Ishikawa (cell line): Measurements from ENCODE around the gene ANKHD1.

Experiments
- CEBPB ChIP-seq: IDR thresholded peaks from 2 replicates; pipeline ENCODE4 v1.6.1; 2012
- CREB1 ChIP-seq: IDR thresholded peaks from 2 replicates; pipeline ENCODE4 v1.6.1; 2012; ENCODE audit warnings: low read depth
- EGR1 ChIP-seq: IDR thresholded peaks from 2 replicates; pipeline ENCODE4 v1.6.1; 2012
- EP300 ChIP-seq: IDR thresholded peaks from 2 replicates; pipeline ENCODE4 v1.6.1; 2012; ENCODE audit warnings: borderline replicate concordance
- FOXM1 ChIP-seq: IDR thresholded peaks from 2 replicates; pipeline ENCODE4 v1.6.1; 2012; ENCODE audit warnings: low read depth, borderline replicate concordance
- NFIC ChIP-seq: IDR thresholded peaks from 2 replicates; pipeline ENCODE4 v1.6.1; 2012
- RAD21 ChIP-seq: IDR thresholded peaks from 2 replicates; pipeline ENCODE4 v1.6.1; 2012; ENCODE audit warnings: low read depth
- TAF1 ChIP-seq: IDR thresholded peaks from 2 replicates; pipeline ENCODE4 v1.6.1; 2012; ENCODE audit warnings: low read depth, mild to moderate bottlenecking
- TCF12 ChIP-seq: IDR thresholded peaks from 2 replicates; pipeline ENCODE4 v1.6.1; 2012; ENCODE audit warnings: low read depth
- TEAD4 ChIP-seq: IDR thresholded peaks from 2 replicates; pipeline ENCODE4 v1.6.1; 2012
- YY1 ChIP-seq: IDR thresholded peaks from 2 replicates; pipeline ENCODE4 v1.6.1; 2012; ENCODE audit warnings: low read depth
- ZBTB7A ChIP-seq: IDR thresholded peaks from 2 replicates; pipeline ENCODE4 v1.6.1; 2012; ENCODE audit warnings: low read depth
- TF ChIP-seq, protein P1 (sequence below): IDR thresholded peaks from 2 replicates; pipeline ENCODE4 v1.6.1; 2012; ENCODE audit warnings: low read depth, mild to moderate bottlenecking
- TF ChIP-seq, protein P2 (sequence below): IDR thresholded peaks from 2 replicates; pipeline ENCODE4 v1.6.1; 2012
- TF ChIP-seq, protein P3 (sequence below): IDR thresholded peaks from 2 replicates; pipeline ENCODE4 v1.6.1; 2012

The ANKHD1 gene

DNA sequence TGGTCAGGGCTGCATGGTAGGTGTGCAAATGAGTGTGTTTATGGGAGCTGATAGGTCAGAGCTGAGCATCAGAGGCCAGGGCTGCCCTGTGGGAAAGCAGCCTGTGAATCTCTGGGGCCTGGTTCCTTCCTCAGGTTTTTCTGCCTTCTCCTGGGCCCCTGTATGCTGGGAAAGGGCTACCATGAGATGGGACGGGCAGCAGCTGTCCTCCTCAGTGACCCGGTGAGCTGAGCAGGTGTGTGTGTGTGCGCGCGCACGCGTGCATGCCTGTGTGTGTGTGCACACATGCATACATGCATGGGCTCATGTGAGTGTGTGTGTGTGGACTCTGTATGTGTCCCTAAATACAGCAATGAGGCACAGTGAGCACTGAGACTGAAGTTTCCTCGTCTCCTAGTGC lies 39.3 kb upstream of the ANKHD1 start:
- TF ChIP-seq EP300 (no peak), CREB1 (no peak), NFIC (no peak), TCF12 (no peak), CEBPB (no peak), YY1 (no peak)

GRCh38 chr5:140362875-140363630 lies 38.6 kb upstream of the ANKHD1 start:
- TF ChIP-seq EGR1 (no peak), CREB1 (no peak), ZBTB7A (no peak), YY1 (peak; percentile 48; the same call in 1 of the 2 replicates), RAD21 (peak; percentile 72), TCF12 (no peak), TEAD4 (no peak)
- TF ChIP-seq, protein P1, sequence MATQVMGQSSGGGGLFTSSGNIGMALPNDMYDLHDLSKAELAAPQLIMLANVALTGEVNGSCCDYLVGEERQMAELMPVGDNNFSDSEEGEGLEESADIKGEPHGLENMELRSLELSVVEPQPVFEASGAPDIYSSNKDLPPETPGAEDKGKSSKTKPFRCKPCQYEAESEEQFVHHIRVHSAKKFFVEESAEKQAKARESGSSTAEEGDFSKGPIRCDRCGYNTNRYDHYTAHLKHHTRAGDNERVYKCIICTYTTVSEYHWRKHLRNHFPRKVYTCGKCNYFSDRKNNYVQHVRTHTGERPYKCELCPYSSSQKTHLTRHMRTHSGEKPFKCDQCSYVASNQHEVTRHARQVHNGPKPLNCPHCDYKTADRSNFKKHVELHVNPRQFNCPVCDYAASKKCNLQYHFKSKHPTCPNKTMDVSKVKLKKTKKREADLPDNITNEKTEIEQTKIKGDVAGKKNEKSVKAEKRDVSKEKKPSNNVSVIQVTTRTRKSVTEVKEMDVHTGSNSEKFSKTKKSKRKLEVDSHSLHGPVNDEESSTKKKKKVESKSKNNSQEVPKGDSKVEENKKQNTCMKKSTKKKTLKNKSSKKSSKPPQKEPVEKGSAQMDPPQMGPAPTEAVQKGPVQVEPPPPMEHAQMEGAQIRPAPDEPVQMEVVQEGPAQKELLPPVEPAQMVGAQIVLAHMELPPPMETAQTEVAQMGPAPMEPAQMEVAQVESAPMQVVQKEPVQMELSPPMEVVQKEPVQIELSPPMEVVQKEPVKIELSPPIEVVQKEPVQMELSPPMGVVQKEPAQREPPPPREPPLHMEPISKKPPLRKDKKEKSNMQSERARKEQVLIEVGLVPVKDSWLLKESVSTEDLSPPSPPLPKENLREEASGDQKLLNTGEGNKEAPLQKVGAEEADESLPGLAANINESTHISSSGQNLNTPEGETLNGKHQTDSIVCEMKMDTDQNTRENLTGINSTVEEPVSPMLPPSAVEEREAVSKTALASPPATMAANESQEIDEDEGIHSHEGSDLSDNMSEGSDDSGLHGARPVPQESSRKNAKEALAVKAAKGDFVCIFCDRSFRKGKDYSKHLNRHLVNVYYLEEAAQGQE = no peak
- TF ChIP-seq, protein P2, sequence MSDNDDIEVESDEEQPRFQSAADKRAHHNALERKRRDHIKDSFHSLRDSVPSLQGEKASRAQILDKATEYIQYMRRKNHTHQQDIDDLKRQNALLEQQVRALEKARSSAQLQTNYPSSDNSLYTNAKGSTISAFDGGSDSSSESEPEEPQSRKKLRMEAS = peak; percentile 61

DNA sequence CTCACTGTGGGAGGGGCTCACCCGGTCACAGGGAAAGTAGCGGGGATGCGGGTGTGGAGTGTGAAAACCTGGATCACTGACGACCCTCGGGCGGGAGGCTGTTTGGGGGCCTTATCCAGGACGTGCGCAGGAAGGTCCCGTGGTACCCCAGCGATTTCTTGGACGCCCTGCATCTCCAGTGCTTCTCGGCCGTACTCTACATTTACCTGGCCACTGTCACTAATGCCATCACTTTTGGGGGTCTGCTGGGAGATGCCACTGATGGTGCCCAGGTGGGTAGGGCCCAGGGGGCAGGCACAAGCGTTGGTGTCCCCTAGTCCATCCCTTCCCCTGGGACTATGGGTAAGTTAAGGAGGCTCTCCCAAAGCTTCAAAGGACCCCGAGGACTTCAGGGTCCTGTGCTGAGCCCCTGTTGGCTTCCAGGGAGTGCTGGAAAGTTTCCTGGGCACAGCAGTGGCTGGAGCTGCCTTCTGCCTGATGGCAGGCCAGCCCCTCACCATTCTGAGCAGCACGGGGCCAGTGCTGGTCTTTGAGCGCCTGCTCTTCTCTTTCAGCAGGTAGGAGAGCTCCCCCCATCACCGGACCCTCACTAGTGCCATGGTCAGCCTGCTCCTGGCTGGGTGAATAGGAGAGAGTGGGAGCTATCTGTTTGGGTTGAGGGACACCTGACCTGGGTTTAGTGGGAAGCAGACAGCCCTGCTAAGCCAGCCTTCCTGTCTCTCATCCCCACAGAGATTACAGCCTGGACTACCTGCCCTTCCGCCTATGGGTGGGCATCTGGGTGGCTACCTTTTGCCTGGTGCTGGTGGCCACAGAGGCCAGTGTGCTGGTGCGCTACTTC lies 37.8 kb upstream of the ANKHD1 start:
- no peak for TF ChIP-seq CREB1

DNA sequence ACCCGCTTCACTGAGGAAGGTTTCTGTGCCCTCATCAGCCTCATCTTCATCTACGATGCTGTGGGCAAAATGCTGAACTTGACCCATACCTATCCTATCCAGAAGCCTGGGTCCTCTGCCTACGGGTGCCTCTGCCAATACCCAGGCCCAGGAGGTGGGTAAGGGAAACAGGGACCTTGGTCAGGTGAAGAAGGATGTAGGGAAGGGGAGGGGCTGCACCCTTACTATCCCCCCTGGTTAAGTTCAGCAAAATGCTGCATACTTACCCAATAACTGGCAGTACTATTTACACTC lies 37.2 kb upstream of the ANKHD1 start:
- TF ChIP-seq EGR1 (no peak), TCF12 (no peak), TEAD4 (no peak), CREB1 (no peak), ZBTB7A (no peak), TAF1 (no peak), RAD21 (no peak), FOXM1 (no peak)
- TF ChIP-seq, protein P3, sequence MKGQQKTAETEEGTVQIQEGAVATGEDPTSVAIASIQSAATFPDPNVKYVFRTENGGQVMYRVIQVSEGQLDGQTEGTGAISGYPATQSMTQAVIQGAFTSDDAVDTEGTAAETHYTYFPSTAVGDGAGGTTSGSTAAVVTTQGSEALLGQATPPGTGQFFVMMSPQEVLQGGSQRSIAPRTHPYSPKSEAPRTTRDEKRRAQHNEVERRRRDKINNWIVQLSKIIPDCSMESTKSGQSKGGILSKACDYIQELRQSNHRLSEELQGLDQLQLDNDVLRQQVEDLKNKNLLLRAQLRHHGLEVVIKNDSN = no peak

- TF ChIP-seq TAF1 = no peak
- TF ChIP-seq, protein P3 = no peak
- no peak for TF ChIP-seq EP300
- TF ChIP-seq, protein P1 = no peak
- no peak for TF ChIP-seq TEAD4
- no peak for TF ChIP-seq CEBPB
- no peak for TF ChIP-seq RAD21
- no peak for TF ChIP-seq TCF12
- no peak for TF ChIP-seq EGR1
- no peak for TF ChIP-seq CREB1
- TF ChIP-seq ZBTB7A = no peak
- TF ChIP-seq FOXM1 = no peak
- no peak for TF ChIP-seq NFIC
Measured at GRCh38 chr5:140365282-140365681, 36.4 kb upstream of the ANKHD1 start.

DNA sequence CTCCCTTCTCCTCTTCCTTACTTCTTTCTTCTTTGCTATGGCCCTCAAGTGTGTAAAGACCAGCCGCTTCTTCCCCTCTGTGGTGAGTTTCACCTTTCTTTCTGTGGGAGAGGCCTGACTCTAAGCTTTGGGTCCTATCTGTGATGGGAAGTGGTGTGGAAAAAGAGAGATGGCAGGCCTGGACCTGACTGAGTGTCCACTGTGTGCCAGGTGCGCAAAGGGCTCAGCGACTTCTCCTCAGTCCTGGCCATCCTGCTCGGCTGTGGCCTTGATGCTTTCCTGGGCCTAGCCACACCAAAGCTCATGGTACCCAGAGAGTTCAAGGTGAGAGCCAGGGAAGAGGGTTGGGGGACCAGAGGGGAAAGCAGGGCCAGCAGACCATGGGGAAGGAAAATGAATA lies 35.7 kb upstream of the ANKHD1 start:
- TF ChIP-seq, protein P2 = no peak
- TF ChIP-seq TEAD4 = no peak
- TF ChIP-seq, protein P1 = no peak
- no peak for TF ChIP-seq ZBTB7A
- TF ChIP-seq YY1 = no peak
- TF ChIP-seq FOXM1 = no peak
- no peak for TF ChIP-seq EGR1
- no peak for TF ChIP-seq NFIC
- no peak for TF ChIP-seq CEBPB
- TF ChIP-seq, protein P3 = no peak
- no peak for TF ChIP-seq TAF1
- TF ChIP-seq CREB1 = no peak
- TF ChIP-seq EP300 = no peak
